ENCODE data around the gene DCAF7.

Gene DCAF7

DNA sequence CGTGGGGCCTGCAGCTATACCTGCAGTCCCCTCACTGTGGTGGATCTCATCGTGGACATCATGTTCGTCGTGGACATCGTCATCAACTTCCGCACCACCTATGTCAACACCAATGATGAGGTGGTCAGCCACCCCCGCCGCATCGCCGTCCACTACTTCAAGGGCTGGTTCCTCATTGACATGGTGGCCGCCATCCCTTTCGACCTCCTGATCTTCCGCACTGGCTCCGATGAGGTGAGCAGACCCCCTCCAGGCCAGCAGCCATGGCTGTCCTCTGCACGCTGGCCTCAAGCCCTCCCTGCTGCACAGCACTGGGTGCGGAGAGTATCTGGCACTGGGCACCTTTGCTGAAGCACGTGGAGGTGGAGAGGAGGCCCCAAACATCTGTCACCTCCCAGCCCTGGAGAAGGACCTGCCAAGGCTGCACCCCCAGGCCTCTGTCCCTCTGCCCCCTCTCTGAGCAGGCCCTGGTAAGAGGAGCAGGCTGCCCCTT is 16.2 kb upstream of the DCAF7 start:
- TF ChIP-seq, protein P1, sequence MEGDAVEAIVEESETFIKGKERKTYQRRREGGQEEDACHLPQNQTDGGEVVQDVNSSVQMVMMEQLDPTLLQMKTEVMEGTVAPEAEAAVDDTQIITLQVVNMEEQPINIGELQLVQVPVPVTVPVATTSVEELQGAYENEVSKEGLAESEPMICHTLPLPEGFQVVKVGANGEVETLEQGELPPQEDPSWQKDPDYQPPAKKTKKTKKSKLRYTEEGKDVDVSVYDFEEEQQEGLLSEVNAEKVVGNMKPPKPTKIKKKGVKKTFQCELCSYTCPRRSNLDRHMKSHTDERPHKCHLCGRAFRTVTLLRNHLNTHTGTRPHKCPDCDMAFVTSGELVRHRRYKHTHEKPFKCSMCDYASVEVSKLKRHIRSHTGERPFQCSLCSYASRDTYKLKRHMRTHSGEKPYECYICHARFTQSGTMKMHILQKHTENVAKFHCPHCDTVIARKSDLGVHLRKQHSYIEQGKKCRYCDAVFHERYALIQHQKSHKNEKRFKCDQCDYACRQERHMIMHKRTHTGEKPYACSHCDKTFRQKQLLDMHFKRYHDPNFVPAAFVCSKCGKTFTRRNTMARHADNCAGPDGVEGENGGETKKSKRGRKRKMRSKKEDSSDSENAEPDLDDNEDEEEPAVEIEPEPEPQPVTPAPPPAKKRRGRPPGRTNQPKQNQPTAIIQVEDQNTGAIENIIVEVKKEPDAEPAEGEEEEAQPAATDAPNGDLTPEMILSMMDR (conservative IDR thresholded peaks at IDR 0.05), result no peak
- TF ChIP-seq ZFX (IDR thresholded peaks at IDR 0.05), result no peak
- no peak overlapping the region for H3K27ac ChIP-seq

DNA sequence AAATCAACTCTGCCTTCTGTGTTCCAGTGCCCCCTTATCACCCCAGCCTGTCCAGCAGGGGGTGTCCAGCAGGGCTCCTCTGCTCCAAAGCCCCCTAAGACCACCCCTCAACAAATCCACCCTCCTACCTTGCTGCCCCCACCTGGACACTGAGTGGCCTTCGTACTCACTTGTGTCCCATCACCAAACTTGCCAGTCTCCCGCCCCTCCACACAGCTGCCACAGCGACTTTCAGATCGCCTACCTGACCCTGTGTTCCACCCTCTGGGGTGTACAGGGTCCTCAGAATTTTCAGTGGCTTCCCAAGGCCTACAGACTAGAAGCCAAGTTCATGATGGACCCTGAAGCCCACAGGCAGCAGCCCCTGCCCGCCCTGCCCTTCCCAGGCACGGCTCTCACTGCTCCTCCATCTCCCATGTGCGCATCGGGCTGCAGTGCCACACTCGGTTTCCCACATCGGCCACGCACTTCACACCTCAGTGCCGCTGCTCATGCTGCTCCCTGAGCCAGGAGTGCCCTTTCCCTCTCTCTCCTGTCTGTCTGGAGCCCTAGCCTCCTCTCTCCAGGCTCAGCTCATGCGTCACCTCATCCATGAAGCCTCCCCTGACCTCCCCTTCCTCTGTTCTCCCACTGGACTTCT is 15.3 kb upstream of the DCAF7 start:
- TF ChIP-seq, protein P1 (conservative IDR thresholded peaks at IDR 0.05), result no peak
- no peak for TF ChIP-seq ZFX (IDR thresholded peaks at IDR 0.05)
- no peak overlapping the region for H3K27ac ChIP-seq

DNA sequence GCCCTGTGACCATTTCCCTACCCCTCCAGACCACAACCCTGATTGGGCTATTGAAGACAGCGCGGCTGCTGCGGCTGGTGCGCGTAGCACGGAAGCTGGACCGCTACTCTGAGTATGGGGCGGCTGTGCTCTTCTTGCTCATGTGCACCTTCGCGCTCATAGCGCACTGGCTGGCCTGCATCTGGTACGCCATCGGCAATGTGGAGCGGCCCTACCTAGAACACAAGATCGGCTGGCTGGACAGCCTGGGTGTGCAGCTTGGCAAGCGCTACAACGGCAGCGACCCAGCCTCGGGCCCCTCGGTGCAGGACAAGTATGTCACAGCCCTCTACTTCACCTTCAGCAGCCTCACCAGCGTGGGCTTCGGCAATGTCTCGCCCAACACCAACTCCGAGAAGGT is 14.6 kb upstream of the DCAF7 start:
- H3K27ac ChIP-seq, result no peak overlapping the region
- TF ChIP-seq, protein P1 (conservative IDR thresholded peaks at IDR 0.05), result no peak
- no peak for TF ChIP-seq ZFX (IDR thresholded peaks at IDR 0.05)

DNA sequence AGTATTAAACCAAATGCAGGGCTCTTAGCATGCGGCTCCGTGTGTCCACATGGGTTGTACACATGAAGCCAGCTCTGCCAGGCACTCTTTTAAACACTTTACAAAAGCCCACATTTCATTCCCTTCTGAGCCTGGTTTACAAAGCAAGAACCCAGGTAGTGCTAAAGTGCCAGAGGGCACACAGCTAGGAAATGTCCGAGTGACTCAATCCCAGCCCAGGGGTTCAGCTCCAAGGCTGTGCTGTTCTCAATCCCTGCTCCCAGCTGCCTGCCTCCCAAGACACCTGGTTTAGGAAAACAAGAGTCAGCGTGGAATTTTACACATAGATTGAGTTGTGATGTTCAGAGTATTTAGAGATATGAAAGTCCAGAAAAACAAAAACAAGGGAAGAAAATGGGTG is 13.3 kb upstream of the DCAF7 start:
- TF ChIP-seq ZFX (IDR thresholded peaks at IDR 0.05), result no peak
- TF ChIP-seq, protein P1 (conservative IDR thresholded peaks at IDR 0.05), result no peak
- H3K27ac ChIP-seq, result no peak overlapping the region

DNA sequence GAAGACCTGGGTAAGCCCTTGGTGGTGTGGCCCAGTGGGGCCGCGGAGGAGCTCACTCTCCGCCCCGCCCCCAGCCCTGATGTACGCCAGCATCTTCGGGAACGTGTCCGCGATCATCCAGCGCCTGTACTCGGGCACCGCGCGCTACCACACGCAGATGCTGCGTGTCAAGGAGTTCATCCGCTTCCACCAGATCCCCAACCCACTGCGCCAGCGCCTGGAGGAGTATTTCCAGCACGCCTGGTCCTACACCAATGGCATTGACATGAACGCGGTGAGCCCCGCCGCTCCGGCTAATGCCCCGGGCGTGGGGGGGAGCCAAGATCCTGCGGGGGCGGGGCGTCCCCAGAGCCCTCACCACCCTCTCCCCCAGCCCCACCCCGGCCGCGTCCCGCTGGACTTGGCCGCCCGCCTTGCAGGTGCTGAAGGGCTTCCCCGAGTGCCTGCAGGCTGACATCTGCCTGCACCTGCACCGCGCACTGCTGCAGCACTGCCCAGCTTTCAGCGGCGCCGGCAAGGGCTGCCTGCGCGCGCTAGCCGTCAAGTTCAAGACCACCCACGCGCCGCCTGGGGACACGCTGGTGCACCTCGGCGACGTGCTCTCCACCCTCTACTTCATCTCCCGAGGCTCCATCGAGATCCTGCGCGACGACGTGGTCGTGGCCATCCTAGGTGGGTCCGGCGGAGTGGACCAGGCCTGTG is 12.1 kb upstream of the DCAF7 start:
- H3K27ac ChIP-seq, result no peak overlapping the region
- TF ChIP-seq, protein P1 (conservative IDR thresholded peaks at IDR 0.05), result no peak
- no peak for TF ChIP-seq ZFX (IDR thresholded peaks at IDR 0.05)

DNA sequence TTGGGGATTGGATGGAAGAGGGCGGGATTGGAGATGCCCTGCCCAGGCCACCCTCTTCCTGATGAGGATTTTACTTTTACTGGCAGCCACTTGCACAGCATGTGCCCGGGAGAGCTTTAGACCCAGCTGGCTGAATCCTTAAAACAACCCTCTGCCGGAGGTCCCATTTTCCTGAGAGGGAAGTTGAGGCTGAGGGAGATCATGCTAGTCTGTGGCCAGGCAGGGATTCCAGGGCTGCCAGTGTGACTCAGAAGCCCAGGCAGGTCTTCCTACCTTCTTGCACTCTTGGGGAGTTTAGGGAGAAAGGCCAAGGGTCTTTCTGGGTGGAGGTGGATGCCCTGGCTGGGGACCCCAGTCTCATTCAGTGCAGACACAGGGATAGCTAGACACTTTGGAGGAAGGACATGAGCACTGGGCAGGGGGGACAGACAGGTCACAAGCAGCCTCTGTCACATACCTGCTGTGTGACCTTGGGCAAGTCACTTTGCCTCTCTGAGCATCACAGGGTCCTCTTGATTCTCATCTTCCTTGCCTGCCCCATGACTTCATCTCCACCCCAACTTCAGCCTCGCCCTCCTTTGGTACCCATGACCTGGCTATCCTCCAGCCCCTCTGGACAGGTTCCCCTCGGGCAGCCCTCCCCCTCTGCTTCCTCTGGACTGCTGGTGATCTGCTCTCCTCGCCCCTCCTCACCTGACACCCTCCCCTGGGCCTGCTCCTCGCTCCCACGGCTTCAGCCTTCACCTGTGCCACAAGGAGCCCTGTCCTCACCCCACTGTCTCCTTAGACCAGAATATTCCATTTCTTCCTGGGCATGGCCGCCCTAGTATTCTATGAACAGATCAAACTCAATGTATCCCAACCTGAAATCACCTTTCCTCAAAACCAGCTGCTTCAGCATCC is 11.3 kb upstream of the DCAF7 start:
- H3K27ac ChIP-seq, result no peak overlapping the region
- no peak for TF ChIP-seq ZFX (IDR thresholded peaks at IDR 0.05)
- TF ChIP-seq, protein P1 (conservative IDR thresholded peaks at IDR 0.05), result no peak
